Measurements from ENCODE around the gene LOC101059915.

GRCh38 chrX:71637848-71638247, 29.5 kb upstream of the LOC101059915 start:
- TF ChIP-seq POLR2A (IDR thresholded peaks at IDR 0.05), result no peak
- no peak for TF ChIP-seq CTCF (IDR thresholded peaks at IDR 0.05)

Measured in ovary (tissue), 3 donors.